ENCODE measurements around the gene MGAT5.

The MGAT5 gene

GRCh38 chr2:134372611-134373131 is 118.8 kb downstream of the MGAT5 start:
- no peak for DNase-seq

GRCh38 chr2:134375935-134376334 is 122.1 kb downstream of the MGAT5 start:
- no peak for DNase-seq

GRCh38 chr2:134377730-134378129 is 123.9 kb downstream of the MGAT5 start:
- no peak for DNase-seq

GRCh38 chr2:134379293-134379692 is 125.4 kb downstream of the MGAT5 start:
- no peak for DNase-seq

- no peak for DNase-seq
Measured at GRCh38 chr2:134379722-134380121, 125.8 kb downstream of the MGAT5 start.

DNA sequence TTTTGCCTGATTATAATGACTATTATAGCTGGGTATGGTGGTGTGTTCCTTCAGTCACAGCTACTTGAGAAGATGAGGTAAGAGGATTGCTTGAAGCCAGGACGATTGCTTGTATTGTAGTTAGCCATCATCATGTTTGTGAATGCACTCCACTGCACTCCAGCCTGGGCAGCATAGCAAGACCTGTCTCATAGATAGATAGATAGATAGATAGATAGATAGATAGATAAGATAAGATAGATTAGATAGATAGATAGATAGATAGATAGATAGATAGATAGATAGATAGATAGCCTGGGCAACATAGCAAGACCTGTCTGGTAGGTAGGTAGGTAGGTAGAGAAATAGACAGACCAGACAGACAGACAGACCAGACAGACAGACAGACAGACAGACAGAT is 127.3 kb downstream of the MGAT5 start:
- DNase-seq: no peak

GRCh38 chr2:134384131-134384530 is 130.3 kb downstream of the MGAT5 start:
- DNase-seq: no peak

- DNase-seq: no peak
Measured at GRCh38 chr2:134385195-134385594, 131.3 kb downstream of the MGAT5 start.

- DNase-seq: no peak
Measured at GRCh38 chr2:134386310-134386709, 132.4 kb downstream of the MGAT5 start.

DNA sequence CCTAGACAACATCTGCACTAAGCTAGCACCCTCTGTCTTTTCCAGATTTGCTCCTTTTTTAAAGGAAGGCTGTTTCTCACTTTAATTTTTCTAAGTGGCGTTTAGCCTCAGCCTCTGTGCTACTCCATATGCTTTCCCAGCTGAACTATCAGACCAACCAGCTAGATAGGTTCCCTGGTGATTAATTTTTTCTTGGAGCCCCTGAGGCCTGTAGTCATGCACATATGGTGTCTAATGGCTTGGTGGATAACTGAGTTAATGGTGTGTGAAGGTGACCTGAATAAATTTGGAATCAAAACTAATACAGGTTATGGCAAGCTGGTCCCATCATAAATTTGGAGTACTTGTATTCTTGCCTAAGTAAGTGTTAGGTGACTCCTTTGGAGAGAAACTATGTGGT is 135.5 kb downstream of the MGAT5 start:
- DNase-seq: no peak

DNA sequence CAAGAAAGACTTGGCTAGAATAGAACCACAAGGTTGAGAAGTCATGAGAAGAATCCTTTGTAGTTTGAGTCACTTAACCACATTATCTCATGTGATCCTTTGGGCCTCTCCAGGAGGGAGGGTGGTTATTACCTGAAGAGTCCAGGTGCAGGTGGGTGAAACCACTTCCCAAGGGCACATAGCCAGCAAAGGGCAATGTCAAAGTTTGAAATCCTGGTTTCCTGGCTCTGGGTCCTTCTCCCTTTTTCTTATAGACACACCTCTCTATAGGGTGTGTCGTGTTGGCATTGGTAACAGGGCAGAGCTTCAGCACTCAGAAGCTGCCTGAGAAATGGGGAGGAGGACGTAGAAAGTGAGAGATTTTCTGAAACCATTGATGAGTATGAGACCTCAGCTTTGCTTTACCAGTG is 137.9 kb downstream of the MGAT5 start:
- DNase-seq: no peak

DNA sequence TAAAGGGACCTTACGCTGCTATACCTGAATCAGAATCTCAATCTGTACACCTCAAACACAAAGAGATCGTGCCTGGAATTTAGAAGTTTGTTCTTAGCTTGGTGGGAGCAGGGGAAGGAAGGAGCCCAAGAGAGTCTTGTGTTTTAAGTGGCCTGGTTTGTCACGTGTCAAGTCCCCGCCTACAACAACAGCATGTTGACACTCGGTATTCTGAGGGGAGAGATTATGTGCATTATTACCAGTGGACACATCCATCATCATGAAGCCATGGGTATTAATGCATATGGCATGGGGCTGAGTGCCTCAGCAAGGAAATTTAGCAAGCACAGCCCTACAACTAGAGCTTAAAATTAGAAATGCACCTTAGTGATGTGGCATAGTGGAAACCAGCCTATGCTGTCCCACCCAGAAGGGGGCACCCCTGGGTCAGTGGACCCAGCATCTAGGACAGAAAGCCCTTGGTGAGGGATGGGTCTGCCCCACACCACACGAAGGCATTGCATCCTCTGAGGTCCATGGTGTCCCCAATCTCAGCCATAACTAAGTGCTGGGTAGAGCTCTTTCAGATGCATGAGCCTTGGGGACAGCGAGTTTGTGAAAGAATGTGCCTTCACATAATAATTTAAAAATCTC is 138.7 kb downstream of the MGAT5 start:
- no peak for DNase-seq

- no peak for DNase-seq
Measured at GRCh38 chr2:134393075-134393461, 139.2 kb downstream of the MGAT5 start.

GRCh38 chr2:134395779-134396178 is 141.9 kb downstream of the MGAT5 start:
- DNase-seq: no peak

- DNase-seq: no peak
Measured at GRCh38 chr2:134396493-134396892, 142.6 kb downstream of the MGAT5 start.

DNA sequence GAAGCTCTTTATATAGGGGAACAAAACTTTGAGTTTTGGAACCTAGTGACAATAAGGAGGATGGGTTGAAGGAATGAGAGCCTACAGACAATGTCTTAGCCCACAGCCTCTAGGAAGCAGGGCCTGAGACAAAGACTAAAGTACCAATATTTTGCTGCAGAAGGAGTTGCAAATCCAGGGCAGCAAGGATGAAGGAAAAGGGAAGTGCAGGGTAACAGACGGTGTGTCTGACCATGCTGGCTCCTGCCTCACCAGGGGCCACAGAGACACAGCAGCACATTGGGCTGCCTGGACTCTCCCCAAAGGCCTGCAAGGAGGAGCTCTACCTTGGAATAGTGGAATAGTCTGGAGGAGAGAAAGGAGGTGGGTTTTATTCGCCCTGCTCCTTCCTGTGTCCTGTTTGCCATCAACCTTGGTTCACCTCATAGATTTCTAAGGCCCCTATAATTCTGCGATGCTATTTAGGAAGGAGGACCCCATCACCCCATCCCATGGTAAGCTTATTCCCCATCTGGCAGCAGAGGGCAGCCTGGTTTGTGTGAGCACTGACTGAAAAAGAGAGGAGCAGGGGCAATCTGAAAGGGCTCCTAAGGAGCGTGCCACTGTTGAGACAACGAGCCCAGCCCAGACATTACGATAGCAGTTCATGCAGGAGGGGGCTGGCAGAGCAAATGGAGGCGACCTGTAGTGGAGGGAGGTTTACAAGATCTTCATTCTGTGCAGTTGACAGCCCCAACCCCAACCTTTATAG is 143.4 kb downstream of the MGAT5 start:
- DNase-seq: no peak

DNA sequence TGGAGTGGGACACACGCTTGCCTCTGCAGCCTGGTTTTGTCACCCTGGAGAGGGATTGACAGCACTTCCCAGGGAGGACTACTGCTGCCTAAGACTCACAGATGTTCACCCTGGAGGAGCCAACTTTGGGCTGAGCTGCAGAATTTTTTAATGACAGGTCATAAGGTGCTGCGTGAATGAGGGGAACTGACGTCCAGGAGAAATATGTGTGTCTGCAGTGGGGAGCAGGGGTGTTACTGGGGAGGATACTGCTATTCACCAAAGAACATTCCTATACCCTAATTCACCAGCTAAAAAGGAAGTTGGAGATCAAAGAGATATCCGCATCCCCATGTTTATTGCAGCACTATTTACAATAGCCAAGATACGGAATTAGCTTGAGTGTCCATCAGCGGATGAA is 144.4 kb downstream of the MGAT5 start:
- DNase-seq: no peak

DNA sequence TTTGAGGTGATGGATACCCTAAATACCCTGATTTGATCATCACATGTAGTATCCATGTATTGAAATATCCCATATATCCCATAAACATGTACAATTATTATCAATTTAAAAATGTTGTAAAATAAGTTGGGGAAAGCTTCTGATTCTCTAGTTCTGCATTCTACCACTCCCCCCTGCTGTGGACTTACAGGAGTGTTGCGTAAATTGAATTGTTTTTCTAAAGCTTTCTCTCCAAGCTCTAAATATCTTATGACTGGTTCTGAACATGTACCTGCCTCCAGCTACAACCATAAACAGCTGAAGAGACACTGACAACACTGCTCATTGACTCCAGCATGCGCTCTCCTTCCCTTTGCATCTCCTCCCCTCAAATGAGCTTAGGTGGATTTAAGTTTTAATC is 145.2 kb downstream of the MGAT5 start:
- DNase-seq: no peak

DNA sequence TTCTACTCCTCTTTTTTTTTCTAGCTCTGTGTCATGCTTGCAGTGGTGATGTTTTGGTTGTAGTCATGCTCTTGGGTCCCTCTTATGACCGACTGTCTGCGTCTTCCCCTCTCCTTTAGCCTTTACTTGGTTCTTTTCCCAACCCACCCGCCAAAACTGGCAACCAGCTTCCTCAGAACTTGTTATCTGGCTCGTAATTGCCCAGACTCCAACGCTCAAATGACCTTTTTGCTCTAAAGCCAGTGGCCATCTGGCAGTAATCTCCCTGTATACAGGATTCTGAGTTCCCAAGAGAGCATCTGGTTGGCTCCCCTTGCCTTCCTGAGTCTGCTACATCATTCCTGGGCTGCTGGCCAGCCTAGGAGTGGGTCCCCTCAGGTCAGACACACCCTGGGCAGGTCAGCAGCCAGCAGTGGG is 147.2 kb downstream of the MGAT5 start:
- DNase-seq: no peak

DNA sequence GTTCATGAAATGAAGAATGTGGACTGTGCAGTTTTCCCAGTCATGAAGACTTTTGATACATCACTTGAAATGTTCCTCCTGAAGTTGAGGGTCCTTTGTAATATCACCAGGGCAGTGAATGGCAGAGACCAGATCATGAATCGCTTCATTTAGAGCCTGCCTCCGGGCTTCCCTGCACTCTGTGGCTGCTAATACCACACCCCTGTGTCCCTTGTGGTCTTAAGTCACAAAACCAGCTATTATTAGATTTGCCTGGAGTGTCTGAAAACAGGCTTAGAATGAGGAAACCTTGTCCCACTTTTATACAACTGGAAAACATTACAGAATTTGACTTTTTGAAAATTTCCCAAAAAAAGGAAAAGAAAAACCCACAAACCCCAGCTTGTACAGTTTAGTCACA is 147.9 kb downstream of the MGAT5 start:
- no peak for DNase-seq

GRCh38 chr2:134402410-134402809 is 148.5 kb downstream of the MGAT5 start:
- no peak for DNase-seq

DNA sequence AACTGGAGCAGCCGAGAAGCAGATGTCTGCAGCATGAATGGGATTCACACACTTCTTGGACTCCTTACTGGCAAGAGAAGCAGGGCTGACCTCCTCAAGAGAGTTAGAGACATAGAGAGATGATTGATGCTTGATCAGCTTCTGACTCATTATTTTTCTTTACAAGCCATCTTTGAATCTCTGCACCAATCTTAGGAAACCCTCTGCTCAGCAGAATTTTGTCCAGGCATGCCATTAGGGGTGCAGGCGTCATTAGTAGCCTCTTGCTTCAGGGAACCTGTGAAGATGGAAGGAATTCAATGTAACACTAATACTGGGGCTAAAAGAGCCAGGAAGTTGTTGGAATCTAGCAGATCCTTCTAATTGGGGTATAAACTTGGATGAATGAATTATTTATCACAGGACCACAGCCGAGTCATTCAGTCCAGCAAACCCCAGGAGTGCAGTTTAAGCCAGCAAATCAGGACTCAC is 151.8 kb downstream of the MGAT5 start:
- DNase-seq: no peak

- DNase-seq: no peak
Measured at GRCh38 chr2:134406311-134406710, 152.4 kb downstream of the MGAT5 start.

- no peak for DNase-seq
Measured at GRCh38 chr2:134406736-134407135, 152.9 kb downstream of the MGAT5 start.

All from activated naive CD4-positive, alpha-beta T cell treated with Interleukin-2 at 50 U/mL for 16 hours (primary cell).